ENCODE data around the gene MACROD2. TPM values are rescaled to one million over a fixed set of nuclear protein-coding genes. Genes with fewer than 3 reads are reported as not detected.

Gene MACROD2
- total RNA-seq, 1 experiment from 2014 or later: 1.6 TPM

- no peak overlapping the region for H2BK5ac ChIP-seq (ENCODE audit: insufficient read length, low read length)
- Mint-ChIP-seq H3K4me1 (peaks cover 40 to 41% of the 10 kb centered on the region in 2 experiments), H3K9me3 (no peaks in the 10 kb centered on the region; a peak in 1 of 5 replicates), H3K36me3 (ENCODE audit: insufficient read depth in 1 of 3, low read depth in 3 of 3) (no peaks in the 10 kb centered on the region), H3K27ac (no peak overlapping the region), H3K27me3 (ENCODE audit: low read depth) (no peaks in the 10 kb centered on the region; the same call in 1 of the 2 replicates), H3K4me3 (no peak overlapping the region)
- no peaks in the 10 kb centered on the region for H3K27me3 ChIP-seq (ENCODE audit: insufficient read depth, low read length)
- H3T11ph ChIP-seq (ENCODE audit: low read length): no peak overlapping the region
- no peak overlapping the region for H3K4me2 ChIP-seq (ENCODE audit: insufficient read depth, insufficient read length, low read length)
- no CpG with 5 or more reads among the region's 6 CpGs for WGBS (ENCODE audit: extremely low coverage, insufficient read length, low lambda C conversion rate)
- no peak for TF ChIP-seq CTCF (conservative IDR thresholded peaks at IDR 0.05)
- no peak overlapping the region for H3K23ac ChIP-seq (ENCODE audit: insufficient read length, low read depth, low read length)
- H3K79me1 ChIP-seq (ENCODE audit: insufficient read depth, low read depth, low read length, poor library complexity, severe bottlenecking): no peaks in the 10 kb centered on the region
- no peaks in the 10 kb centered on the region for H4K20me1 ChIP-seq (ENCODE audit: control insufficient read depth, insufficient read depth, insufficient read length)
- no peak overlapping the region for H3K18ac ChIP-seq (ENCODE audit: insufficient read length, low read depth, low read length)
- no peak overlapping the region for H4K91ac ChIP-seq (ENCODE audit: insufficient read length, low read depth, low read length)
- H2BK15ac ChIP-seq (ENCODE audit: low read depth, low read length): no peak overlapping the region
- no peak overlapping the region for H2AK5ac ChIP-seq (ENCODE audit: insufficient read length, low read length)
- no peak overlapping the region for H4K8ac ChIP-seq (replicated peaks; ENCODE audit: insufficient read length, low read depth, low read length)
- H3K79me2 ChIP-seq (ENCODE audit: insufficient read depth, low read length): no peaks in the 10 kb centered on the region
- no peak overlapping the region for H2AFZ ChIP-seq (ENCODE audit: low read length)
- H3K56ac ChIP-seq (ENCODE audit: insufficient read length, low read depth, low read length): no peak overlapping the region
- no peak overlapping the region for H4K5ac ChIP-seq (ENCODE audit: insufficient read length, low read depth, low read length)
- H3K27ac ChIP-seq (ENCODE audit: insufficient read length, low read depth, low read length): no peak overlapping the region
- no peak overlapping the region for H3K9ac ChIP-seq (ENCODE audit: extremely low read depth, insufficient read length, low read length)
- no peak overlapping the region for H3K4ac ChIP-seq (ENCODE audit: low read depth, low read length)
- no peaks in the 10 kb centered on the region for H3K23me2 ChIP-seq (ENCODE audit: insufficient read length, low read depth, low read length, poor library complexity, severe bottlenecking)
- no peak overlapping the region for H2BK120ac ChIP-seq (ENCODE audit: low read depth, low read length, poor library complexity, severe bottlenecking)
- H3K4me1 ChIP-seq (ENCODE audit: insufficient read depth, low read length): 0 out of 2 replicates have a peak, but pooled peaks cover 4% of the 10 kb centered on the region
- H2BK20ac ChIP-seq (ENCODE audit: low read depth, low read length, poor library complexity, severe bottlenecking): no peak overlapping the region
- no peaks in the 10 kb centered on the region for H3K9me3 ChIP-seq (ENCODE audit: control insufficient read depth, low read depth, low read length)
- no peak overlapping the region for H3K14ac ChIP-seq (ENCODE audit: insufficient read depth, low read length)
- DNase-seq: no peak
- H2BK12ac ChIP-seq (ENCODE audit: insufficient read length, low read depth, low read length): no peak overlapping the region
Observed at GRCh38 chr20:14331646-14332045, 336.3 kb downstream of the MACROD2 start.

Data from H9 (cell line).